ENCODE results near the gene VANGL2.

- no peak for TF ChIP-seq POLR2A (IDR thresholded peaks at IDR 0.05)
- no peak for TF ChIP-seq CTCF (IDR thresholded peaks at IDR 0.05)
Measured at GRCh38 chr1:160361814-160362167, 38.6 kb upstream of the VANGL2 start.

Data from ovary (tissue), 3 donors.